ENCODE measurements around the gene CYTH1. TPM values are rescaled to one million over a fixed set of nuclear protein-coding genes. Genes with fewer than 3 reads are reported as not detected.

The CYTH1 gene
- total RNA-seq, 1 experiment from 2014 or later = 20.0 TPM

GRCh38 chr17:78748730-78749317 is 33.2 kb downstream of the CYTH1 start:
- no peak for DNase-seq (ENCODE audit: low spot score)

DNA sequence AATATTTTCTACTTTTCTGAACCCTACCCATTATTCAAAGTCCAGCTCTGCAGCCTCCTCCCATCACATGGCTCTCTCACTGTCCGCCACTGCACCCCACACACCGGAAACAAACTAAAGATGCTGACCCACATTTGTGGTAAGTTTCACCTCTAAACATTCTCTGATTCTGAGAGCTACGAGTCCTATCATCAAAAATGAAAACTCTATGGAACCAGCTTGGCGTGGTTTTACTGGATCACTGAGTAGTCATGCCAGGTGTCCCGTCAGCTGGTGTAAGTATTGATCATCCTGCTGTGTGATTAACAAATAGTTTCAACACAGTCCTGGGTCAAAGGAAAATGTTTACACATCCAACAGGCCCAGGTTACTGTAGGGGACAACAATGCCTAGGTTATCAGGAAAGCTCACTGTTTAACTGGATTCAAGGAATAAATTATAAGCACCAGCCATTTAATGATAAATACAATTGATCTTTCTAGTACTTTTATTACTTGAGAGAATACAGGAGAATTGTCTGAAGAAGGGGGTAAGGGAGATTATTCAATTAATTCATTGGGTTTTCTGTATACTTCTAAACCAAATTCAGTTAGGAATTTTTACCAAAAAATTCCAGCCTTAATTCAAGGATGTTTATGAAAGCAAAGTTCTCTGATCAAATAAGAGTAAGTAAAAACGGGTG is 33.9 kb downstream of the CYTH1 start:
- Mint-ChIP-seq H3K27ac (peak overlapping the region; percentile 72), H3K4me1 (peaks cover 31% of the 10 kb centered on the region), H3K36me3 (no peaks in the 10 kb centered on the region), H3K4me3 (no peak overlapping the region), H3K27me3 (ENCODE audit: low read depth) (no peaks in the 10 kb centered on the region), H3K9me3 (no peaks in the 10 kb centered on the region)
- TF ChIP-seq ZNF121 (CRISPR knock-in tag; IDR thresholded peaks at IDR 0.05) (no peak), GABPB1 (CRISPR knock-in tag; IDR thresholded peaks at IDR 0.05) (peak; percentile 73)
- CTCF ChIA-PET = no interaction called here
- ATAC-seq = no peak
- DNase-seq (ENCODE audit: low spot score) = no peak
- POLR2A ChIA-PET = no interaction called here

More at GRCh38 chr17:78748730-78749317, 33.2 kb downstream of the CYTH1 start:
- Mint-ChIP-seq H3K9me3 (no peaks in the 10 kb centered on the region), H3K4me1 (peaks cover 31% of the 10 kb centered on the region), H3K27ac (no peak overlapping the region), H3K36me3 (no peaks in the 10 kb centered on the region), H3K4me3 (no peak overlapping the region), H3K27me3 (ENCODE audit: low read depth) (no peaks in the 10 kb centered on the region)
- ATAC-seq = no peak
- CTCF ChIA-PET = no interaction called here
- POLR2A ChIA-PET = no interaction called here
- TF ChIP-seq NFE2L1 (CRISPR knock-in tag; IDR thresholded peaks at IDR 0.05) = no peak
- no peak for TF ChIP-seq ESRRA (CRISPR knock-in tag; IDR thresholded peaks at IDR 0.05; ENCODE audit: borderline replicate concordance)
- TF ChIP-seq, protein P1, sequence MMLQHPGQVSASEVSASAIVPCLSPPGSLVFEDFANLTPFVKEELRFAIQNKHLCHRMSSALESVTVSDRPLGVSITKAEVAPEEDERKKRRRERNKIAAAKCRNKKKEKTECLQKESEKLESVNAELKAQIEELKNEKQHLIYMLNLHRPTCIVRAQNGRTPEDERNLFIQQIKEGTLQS (CRISPR knock-in tag; conservative IDR thresholded peaks at IDR 0.05) = no peak
- no peak for TF ChIP-seq AR (CRISPR knock-in tag; IDR thresholded peaks at IDR 0.05)
- TF ChIP-seq IRF2 (CRISPR knock-in tag; IDR thresholded peaks at IDR 0.05; ENCODE audit: borderline replicate concordance, low read depth) = no peak
- TF ChIP-seq CBFB (CRISPR knock-in tag; IDR thresholded peaks at IDR 0.05; ENCODE audit: low read depth) = no peak
- TF ChIP-seq NFATC4 (CRISPR knock-in tag; IDR thresholded peaks at IDR 0.05) = no peak

DNA sequence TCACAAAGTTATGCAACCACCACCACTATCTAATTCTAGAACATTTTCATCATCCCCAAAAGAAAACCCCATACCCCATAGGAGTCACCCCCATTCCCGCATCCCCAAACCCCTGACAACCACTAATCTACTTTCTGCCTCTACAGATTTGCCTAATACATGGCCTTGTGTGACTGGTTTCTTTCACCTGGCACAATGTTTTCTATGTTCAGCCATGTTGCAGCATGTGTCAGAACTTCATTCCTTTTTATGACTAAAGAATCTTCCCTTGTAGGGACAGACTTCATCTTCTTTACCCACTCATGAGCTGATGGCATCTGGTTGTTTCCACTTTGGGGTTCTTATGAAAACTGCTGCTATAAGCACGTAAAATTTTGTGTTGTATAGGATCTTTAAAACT is 34.6 kb downstream of the CYTH1 start:
- no peak overlapping the region for H3K27ac Mint-ChIP-seq
- H3K4me1 Mint-ChIP-seq = peaks cover 31% of the 10 kb centered on the region
- no peaks in the 10 kb centered on the region for H3K9me3 Mint-ChIP-seq
- no peaks in the 10 kb centered on the region for H3K36me3 Mint-ChIP-seq
- H3K27me3 Mint-ChIP-seq (ENCODE audit: low read depth) = no peaks in the 10 kb centered on the region
- CTCF ChIA-PET = interaction anchor here (1.2 kb wide), 1 partner anchor 39 kb away, joined by 5 read pairs; no protein-coding TSS in a partner anchor
- DNase-seq (ENCODE audit: low spot score) (no peak), ATAC-seq (no peak)
- H3K4me3 Mint-ChIP-seq = no peak overlapping the region
- POLR2A ChIA-PET = no interaction called here
- no peak for TF ChIP-seq FOXJ3 (CRISPR knock-in tag; IDR thresholded peaks at IDR 0.05; ENCODE audit: borderline replicate concordance)
- no peak for TF ChIP-seq ZNF263 (CRISPR knock-in tag; IDR thresholded peaks at IDR 0.05; ENCODE audit: low read depth)
- no peak for TF ChIP-seq SP1 (CRISPR knock-in tag; conservative IDR thresholded peaks at IDR 0.05)
- TF ChIP-seq USF1 (CRISPR knock-in tag; IDR thresholded peaks at IDR 0.05) = no peak
- TF ChIP-seq PREB (CRISPR knock-in tag; IDR thresholded peaks at IDR 0.05; ENCODE audit: borderline replicate concordance) = no peak
- TF ChIP-seq ZNF121 (CRISPR knock-in tag; IDR thresholded peaks at IDR 0.05) = no peak
- TF ChIP-seq, protein P2, sequence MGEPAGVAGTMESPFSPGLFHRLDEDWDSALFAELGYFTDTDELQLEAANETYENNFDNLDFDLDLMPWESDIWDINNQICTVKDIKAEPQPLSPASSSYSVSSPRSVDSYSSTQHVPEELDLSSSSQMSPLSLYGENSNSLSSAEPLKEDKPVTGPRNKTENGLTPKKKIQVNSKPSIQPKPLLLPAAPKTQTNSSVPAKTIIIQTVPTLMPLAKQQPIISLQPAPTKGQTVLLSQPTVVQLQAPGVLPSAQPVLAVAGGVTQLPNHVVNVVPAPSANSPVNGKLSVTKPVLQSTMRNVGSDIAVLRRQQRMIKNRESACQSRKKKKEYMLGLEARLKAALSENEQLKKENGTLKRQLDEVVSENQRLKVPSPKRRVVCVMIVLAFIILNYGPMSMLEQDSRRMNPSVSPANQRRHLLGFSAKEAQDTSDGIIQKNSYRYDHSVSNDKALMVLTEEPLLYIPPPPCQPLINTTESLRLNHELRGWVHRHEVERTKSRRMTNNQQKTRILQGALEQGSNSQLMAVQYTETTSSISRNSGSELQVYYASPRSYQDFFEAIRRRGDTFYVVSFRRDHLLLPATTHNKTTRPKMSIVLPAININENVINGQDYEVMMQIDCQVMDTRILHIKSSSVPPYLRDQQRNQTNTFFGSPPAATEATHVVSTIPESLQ (CRISPR knock-in tag; IDR thresholded peaks at IDR 0.05) = no peak
- TF ChIP-seq, protein P3, sequence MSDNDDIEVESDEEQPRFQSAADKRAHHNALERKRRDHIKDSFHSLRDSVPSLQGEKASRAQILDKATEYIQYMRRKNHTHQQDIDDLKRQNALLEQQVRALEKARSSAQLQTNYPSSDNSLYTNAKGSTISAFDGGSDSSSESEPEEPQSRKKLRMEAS (CRISPR knock-in tag; IDR thresholded peaks at IDR 0.05) = no peak
- TF ChIP-seq, protein P1 (CRISPR knock-in tag; conservative IDR thresholded peaks at IDR 0.05) = no peak
- TF ChIP-seq RELA (CRISPR knock-in tag; IDR thresholded peaks at IDR 0.05; ENCODE audit: borderline replicate concordance) = no peak
- TF ChIP-seq ERG (CRISPR knock-in tag; IDR thresholded peaks at IDR 0.05) = no peak
- TF ChIP-seq, protein P4, sequence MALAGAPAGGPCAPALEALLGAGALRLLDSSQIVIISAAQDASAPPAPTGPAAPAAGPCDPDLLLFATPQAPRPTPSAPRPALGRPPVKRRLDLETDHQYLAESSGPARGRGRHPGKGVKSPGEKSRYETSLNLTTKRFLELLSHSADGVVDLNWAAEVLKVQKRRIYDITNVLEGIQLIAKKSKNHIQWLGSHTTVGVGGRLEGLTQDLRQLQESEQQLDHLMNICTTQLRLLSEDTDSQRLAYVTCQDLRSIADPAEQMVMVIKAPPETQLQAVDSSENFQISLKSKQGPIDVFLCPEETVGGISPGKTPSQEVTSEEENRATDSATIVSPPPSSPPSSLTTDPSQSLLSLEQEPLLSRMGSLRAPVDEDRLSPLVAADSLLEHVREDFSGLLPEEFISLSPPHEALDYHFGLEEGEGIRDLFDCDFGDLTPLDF (CRISPR knock-in tag; IDR thresholded peaks at IDR 0.05) = no peak

All from WTC11 (cell line).